GM23338 (cell line): ENCODE data around the gene OR8G1. TPM values are rescaled to one million over a fixed set of nuclear protein-coding genes. Genes with fewer than 3 reads are reported as not detected.

ENCODE experiments used
- ATAC-seq: fragments of 200-7000 bp; cut with Tn5 transposase; 3 replicates; pipeline ENCODE4 v1.9.1; 2020
- DNase-seq: peaks from one replicate; pipeline ENCODE4 v3.0.0-alpha.2; 2015; ENCODE audit warnings: low spot score
- H2AFZ ChIP-seq: fragments of 200-600 bp; sonication (generic); 2 replicates; pipeline ENCODE4 v1.8.0; 2016; ENCODE audit warnings: antibody characterized with exemption, mild to moderate bottlenecking, moderate library complexity
- H3F3A ChIP-seq: fragments of 200-600 bp; sonication (generic); replicated peaks from 2 replicates; pipeline ENCODE4 v1.8.0; 2017; ENCODE audit warnings: antibody characterized with exemption, mixed run types, low read depth
- H3K27ac ChIP-seq: fragments of 200-600 bp; sonication (generic); 2 replicates; pipeline ENCODE4 v1.6.1; 2016; ENCODE audit warnings: low read depth
- H3K27me3 ChIP-seq: fragments of 200-600 bp; sonication (generic); 2 replicates; pipeline ENCODE4 v1.8.0; 2016; ENCODE audit warnings: mild to moderate bottlenecking, mixed run types, moderate library complexity; ENCODE audit not compliant: insufficient read depth
- H3K36me3 ChIP-seq: fragments of 200-600 bp; sonication (generic); 2 replicates; pipeline ENCODE4 v1.8.0; 2016; ENCODE audit warnings: mild to moderate bottlenecking; ENCODE audit not compliant: insufficient read depth
- H3K4me1 ChIP-seq: fragments of 200-600 bp; sonication (generic); 2 replicates; pipeline ENCODE4 v1.8.0; 2016; ENCODE audit warnings: mild to moderate bottlenecking, moderate library complexity; ENCODE audit not compliant: insufficient read depth
- H3K4me2 ChIP-seq: fragments of 200-600 bp; sonication (generic); 2 replicates; pipeline ENCODE4 v1.7.1; 2017; ENCODE audit warnings: mixed run types
- H3K4me3 ChIP-seq: fragments of 200-600 bp; sonication (generic); 2 replicates; pipeline ENCODE4 v1.6.1; 2016; ENCODE audit warnings: mixed run types
- H3K79me2 ChIP-seq: fragments of 200-600 bp; sonication (generic); replicated peaks from 2 replicates; pipeline ENCODE4 v1.8.0; 2017; ENCODE audit warnings: mild to moderate bottlenecking; ENCODE audit not compliant: insufficient read depth
- H3K9me2 ChIP-seq: fragments of 200-600 bp; sonication (generic); 2 replicates; pipeline ENCODE4 v1.8.0; 2017; ENCODE audit not compliant: insufficient read depth
- H4K20me1 ChIP-seq: fragments of 200-600 bp; sonication (generic); replicated peaks from 2 replicates; pipeline ENCODE4 v1.8.0; 2017; ENCODE audit warnings: mild to moderate bottlenecking; ENCODE audit not compliant: insufficient read depth
- H3K27ac Mint-ChIP-seq: 2 replicates; pipeline ENCODE4 v1.8.0; 2020; ENCODE audit warnings: inconsistent platforms, mild to moderate bottlenecking, moderate library complexity, mixed read lengths
- H3K27me3 Mint-ChIP-seq: 3 replicates; pipeline ENCODE4 v1.8.0; 2022; ENCODE audit warnings: low read depth, mild to moderate bottlenecking, moderate library complexity, mixed read lengths, inconsistent platforms; ENCODE audit not compliant: insufficient read depth, poor library complexity
- H3K36me3 Mint-ChIP-seq: 3 replicates; pipeline ENCODE4 v1.8.0; 2021; ENCODE audit warnings: low read depth, mild to moderate bottlenecking, inconsistent platforms, moderate library complexity, mixed read lengths
- H3K4me1 Mint-ChIP-seq: 3 replicates; pipeline ENCODE4 v1.8.0; 2020; ENCODE audit warnings: mild to moderate bottlenecking, inconsistent platforms, mixed read lengths
- H3K4me3 Mint-ChIP-seq: 3 replicates; pipeline ENCODE4 v1.8.0; 2021; ENCODE audit warnings: moderate library complexity, mild to moderate bottlenecking, inconsistent platforms, mixed read lengths
- H3K9me3 Mint-ChIP-seq: 3 replicates; pipeline ENCODE4 v1.8.0; 2020; ENCODE audit warnings: moderate library complexity, mild to moderate bottlenecking, inconsistent platforms, mixed read lengths
- CREB1 ChIP-seq: fragments of 250-450 bp; sonication (Bioruptor Pico); IDR thresholded peaks from 2 replicates; pipeline ENCODE4 v1.5.0; 2020; ENCODE audit warnings: low read depth, mild to moderate bottlenecking, moderate library complexity
- EZH2 ChIP-seq: fragments of 200-600 bp; sonication (generic); IDR thresholded peaks from one replicate; pipeline ENCODE4 v1.8.0; 2017; ENCODE audit warnings: antibody characterized with exemption, mild to moderate bottlenecking, low read depth; ENCODE audit not compliant: unreplicated experiment
- EZH2phosphoT487 ChIP-seq: fragments of 200-600 bp; sonication (generic); IDR thresholded peaks from one replicate; pipeline ENCODE4 v1.8.1; 2018; ENCODE audit warnings: antibody characterized with exemption; ENCODE audit not compliant: unreplicated experiment
- JUNB ChIP-seq: IDR thresholded peaks from one replicate; pipeline ENCODE4 v1.6.1; 2016; ENCODE audit warnings: antibody characterized with exemption; ENCODE audit not compliant: unreplicated experiment
- NANOG ChIP-seq: IDR thresholded peaks from 2 replicates; pipeline ENCODE4 v1.6.1; 2016; ENCODE audit warnings: antibody characterized with exemption, borderline replicate concordance
- POLR2AphosphoS5 ChIP-seq: IDR thresholded peaks from 2 replicates; pipeline ENCODE4 v1.6.1; 2016; ENCODE audit warnings: antibody characterized with exemption, low read depth
- STAT1 ChIP-seq: IDR thresholded peaks from one replicate; pipeline ENCODE4 v1.6.1; 2016; ENCODE audit warnings: antibody characterized with exemption; ENCODE audit not compliant: unreplicated experiment
- ZNF114 ChIP-seq: fragments of 250-450 bp; sonication (Bioruptor Pico); IDR thresholded peaks from 2 replicates; pipeline ENCODE4 v1.5.0; 2020; ENCODE audit warnings: mild to moderate bottlenecking, moderate library complexity
- ZNF331 ChIP-seq: fragments of 250-450 bp; sonication (Bioruptor Pico); IDR thresholded peaks from 2 replicates; pipeline ENCODE4 v1.5.0; 2020; ENCODE audit warnings: low read depth, mild to moderate bottlenecking, moderate library complexity
- polyA plus RNA-seq: library from polyadenylated mRNA; unstranded; fragments of >200 nt; fragmentation: Nextera tagmentation; extraction: Ambion mirVana; gene quantifications from 2 replicates; pipeline ENCODE4 v1.2.1, GENCODE V29; 2016
- total RNA-seq: library from RNA; depleted of rRNA; stranded (reverse); fragments of >200 nt; shearing (Covaris generic); gene quantifications from 2 replicates; pipeline ENCODE4 v1.2.3, GENCODE V29; 2014
- TF ChIP-seq, protein P1 (sequence below): fragments of 250-450 bp; sonication (Bioruptor Pico); IDR thresholded peaks from 2 replicates; pipeline ENCODE4 v1.5.0; 2020; ENCODE audit warnings: mild to moderate bottlenecking, moderate library complexity
- TF ChIP-seq, protein P2 (sequence below): IDR thresholded peaks from 2 replicates; pipeline ENCODE4 v1.6.1; 2016; ENCODE audit warnings: antibody characterized with exemption
- TF ChIP-seq, protein P3 (sequence below): IDR thresholded peaks from one replicate; pipeline ENCODE4 v1.6.1; 2018; ENCODE audit warnings: antibody characterized with exemption; ENCODE audit not compliant: unreplicated experiment
- TF ChIP-seq, protein P4 (sequence below), 2 experiments: fragments of 200-600 bp in 1 of 2; sonication (generic) in 1 of 2; conservative IDR thresholded peaks; 2 replicates each; pipeline versions ENCODE4 v1.5.1 to v1.6.1; 2016 to 2017; ENCODE audit warnings: antibody characterized with exemption in 2 of 2, low read depth in 2 of 2, mild to moderate bottlenecking in 2 of 2, moderate library complexity in 1 of 2

OR8G1 gene
- total and polyA plus RNA-seq, 2 experiments from 2014 or later = not detected

DNA sequence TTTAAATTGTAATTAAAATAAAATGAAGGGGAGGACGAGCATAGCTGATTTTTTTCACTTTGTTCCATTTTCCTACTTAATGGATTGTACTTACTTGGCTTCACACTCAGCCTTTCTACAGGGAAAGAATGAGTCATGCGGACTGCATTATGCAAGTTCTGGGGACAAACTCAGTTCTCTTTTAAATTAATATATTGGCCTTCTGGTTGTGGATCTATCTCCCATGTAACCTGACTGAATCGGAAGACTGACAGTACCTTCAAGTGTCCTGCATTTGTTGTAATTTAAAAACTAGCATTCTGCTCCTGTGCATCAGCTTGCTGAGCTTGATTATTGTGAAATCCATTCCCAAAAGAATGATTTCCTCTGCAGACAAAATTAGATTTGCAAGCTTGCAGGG lies 60.7 kb downstream of the OR8G1 start:
- Mint-ChIP-seq H3K4me1 (peaks cover 20% of the 10 kb centered on the region), H3K36me3 (no peaks in the 10 kb centered on the region), H3K4me3 (no peak overlapping the region), H3K9me3 (no peaks in the 10 kb centered on the region), H3K27ac (no peak overlapping the region; the same call in 1 of the 2 replicates), H3K27me3 (no peaks in the 10 kb centered on the region)
- DNase-seq (no peak), ATAC-seq (no peak)
- Histone ChIP-seq H3K36me3 (no peaks in the 10 kb centered on the region), H3F3A (no peaks in the 10 kb centered on the region), H3K9me2 (no peaks in the 10 kb centered on the region), H3K4me3 (no peak overlapping the region), H3K27me3 (no peaks in the 10 kb centered on the region), H2AFZ (0 out of 2 replicates have a peak overlapping the region, but pooled peaks have one; percentile 6), H4K20me1 (no peaks in the 10 kb centered on the region), H3K79me2 (no peaks in the 10 kb centered on the region), H3K4me2 (peak overlapping the region; percentile 67), H3K4me1 (peaks cover 27% of the 10 kb centered on the region), H3K27ac (no peak overlapping the region)
- TF ChIP-seq POLR2AphosphoS5 = no peak
- TF ChIP-seq EZH2phosphoT487 = no peak
- TF ChIP-seq CREB1 = no peak
- TF ChIP-seq, protein P1, sequence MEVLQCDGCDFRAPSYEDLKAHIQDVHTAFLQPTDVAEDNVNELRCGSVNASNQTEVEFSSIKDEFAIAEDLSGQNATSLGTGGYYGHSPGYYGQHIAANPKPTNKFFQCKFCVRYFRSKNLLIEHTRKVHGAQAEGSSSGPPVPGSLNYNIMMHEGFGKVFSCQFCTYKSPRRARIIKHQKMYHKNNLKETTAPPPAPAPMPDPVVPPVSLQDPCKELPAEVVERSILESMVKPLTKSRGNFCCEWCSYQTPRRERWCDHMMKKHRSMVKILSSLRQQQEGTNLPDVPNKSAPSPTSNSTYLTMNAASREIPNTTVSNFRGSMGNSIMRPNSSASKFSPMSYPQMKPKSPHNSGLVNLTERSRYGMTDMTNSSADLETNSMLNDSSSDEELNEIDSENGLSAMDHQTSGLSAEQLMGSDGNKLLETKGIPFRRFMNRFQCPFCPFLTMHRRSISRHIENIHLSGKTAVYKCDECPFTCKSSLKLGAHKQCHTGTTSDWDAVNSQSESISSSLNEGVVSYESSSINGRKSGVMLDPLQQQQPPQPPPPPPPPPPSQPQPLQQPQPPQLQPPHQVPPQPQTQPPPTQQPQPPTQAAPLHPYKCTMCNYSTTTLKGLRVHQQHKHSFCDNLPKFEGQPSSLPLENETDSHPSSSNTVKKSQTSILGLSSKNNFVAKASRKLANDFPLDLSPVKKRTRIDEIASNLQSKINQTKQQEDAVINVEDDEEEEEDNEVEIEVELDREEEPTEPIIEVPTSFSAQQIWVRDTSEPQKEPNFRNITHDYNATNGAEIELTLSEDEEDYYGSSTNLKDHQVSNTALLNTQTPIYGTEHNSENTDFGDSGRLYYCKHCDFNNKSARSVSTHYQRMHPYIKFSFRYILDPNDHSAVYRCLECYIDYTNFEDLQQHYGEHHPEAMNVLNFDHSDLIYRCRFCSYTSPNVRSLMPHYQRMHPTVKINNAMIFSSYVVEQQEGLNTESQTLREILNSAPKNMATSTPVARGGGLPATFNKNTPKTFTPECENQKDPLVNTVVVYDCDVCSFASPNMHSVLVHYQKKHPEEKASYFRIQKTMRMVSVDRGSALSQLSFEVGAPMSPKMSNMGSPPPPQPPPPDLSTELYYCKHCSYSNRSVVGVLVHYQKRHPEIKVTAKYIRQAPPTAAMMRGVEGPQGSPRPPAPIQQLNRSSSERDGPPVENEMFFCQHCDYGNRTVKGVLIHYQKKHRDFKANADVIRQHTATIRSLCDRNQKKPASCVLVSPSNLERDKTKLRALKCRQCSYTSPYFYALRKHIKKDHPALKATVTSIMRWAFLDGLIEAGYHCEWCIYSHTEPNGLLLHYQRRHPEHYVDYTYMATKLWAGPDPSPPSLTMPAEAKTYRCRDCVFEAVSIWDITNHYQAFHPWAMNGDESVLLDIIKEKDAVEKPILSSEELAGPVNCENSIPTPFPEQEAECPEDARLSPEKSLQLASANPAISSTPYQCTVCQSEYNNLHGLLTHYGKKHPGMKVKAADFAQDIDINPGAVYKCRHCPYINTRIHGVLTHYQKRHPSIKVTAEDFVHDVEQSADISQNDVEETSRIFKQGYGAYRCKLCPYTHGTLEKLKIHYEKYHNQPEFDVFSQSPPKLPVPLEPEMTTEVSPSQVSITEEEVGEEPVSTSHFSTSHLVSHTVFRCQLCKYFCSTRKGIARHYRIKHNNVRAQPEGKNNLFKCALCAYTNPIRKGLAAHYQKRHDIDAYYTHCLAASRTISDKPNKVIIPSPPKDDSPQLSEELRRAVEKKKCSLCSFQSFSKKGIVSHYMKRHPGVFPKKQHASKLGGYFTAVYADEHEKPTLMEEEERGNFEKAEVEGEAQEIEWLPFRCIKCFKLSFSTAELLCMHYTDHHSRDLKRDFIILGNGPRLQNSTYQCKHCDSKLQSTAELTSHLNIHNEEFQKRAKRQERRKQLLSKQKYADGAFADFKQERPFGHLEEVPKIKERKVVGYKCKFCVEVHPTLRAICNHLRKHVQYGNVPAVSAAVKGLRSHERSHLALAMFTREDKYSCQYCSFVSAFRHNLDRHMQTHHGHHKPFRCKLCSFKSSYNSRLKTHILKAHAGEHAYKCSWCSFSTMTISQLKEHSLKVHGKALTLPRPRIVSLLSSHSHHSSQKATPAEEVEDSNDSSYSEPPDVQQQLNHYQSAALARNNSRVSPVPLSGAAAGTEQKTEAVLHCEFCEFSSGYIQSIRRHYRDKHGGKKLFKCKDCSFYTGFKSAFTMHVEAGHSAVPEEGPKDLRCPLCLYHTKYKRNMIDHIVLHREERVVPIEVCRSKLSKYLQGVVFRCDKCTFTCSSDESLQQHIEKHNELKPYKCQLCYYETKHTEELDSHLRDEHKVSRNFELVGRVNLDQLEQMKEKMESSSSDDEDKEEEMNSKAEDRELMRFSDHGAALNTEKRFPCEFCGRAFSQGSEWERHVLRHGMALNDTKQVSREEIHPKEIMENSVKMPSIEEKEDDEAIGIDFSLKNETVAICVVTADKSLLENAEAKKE (CRISPR knock-in tag) = no peak
- no peak for TF ChIP-seq ZNF331 (CRISPR knock-in tag)
- TF ChIP-seq NANOG = no peak
- no peak for TF ChIP-seq STAT1
- TF ChIP-seq, protein P2, sequence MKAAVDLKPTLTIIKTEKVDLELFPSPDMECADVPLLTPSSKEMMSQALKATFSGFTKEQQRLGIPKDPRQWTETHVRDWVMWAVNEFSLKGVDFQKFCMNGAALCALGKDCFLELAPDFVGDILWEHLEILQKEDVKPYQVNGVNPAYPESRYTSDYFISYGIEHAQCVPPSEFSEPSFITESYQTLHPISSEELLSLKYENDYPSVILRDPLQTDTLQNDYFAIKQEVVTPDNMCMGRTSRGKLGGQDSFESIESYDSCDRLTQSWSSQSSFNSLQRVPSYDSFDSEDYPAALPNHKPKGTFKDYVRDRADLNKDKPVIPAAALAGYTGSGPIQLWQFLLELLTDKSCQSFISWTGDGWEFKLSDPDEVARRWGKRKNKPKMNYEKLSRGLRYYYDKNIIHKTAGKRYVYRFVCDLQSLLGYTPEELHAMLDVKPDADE = no peak
- no peak for TF ChIP-seq EZH2
- no peak for TF ChIP-seq JUNB
- TF ChIP-seq ZNF114 (CRISPR knock-in tag) = no peak
- TF ChIP-seq, protein P3, sequence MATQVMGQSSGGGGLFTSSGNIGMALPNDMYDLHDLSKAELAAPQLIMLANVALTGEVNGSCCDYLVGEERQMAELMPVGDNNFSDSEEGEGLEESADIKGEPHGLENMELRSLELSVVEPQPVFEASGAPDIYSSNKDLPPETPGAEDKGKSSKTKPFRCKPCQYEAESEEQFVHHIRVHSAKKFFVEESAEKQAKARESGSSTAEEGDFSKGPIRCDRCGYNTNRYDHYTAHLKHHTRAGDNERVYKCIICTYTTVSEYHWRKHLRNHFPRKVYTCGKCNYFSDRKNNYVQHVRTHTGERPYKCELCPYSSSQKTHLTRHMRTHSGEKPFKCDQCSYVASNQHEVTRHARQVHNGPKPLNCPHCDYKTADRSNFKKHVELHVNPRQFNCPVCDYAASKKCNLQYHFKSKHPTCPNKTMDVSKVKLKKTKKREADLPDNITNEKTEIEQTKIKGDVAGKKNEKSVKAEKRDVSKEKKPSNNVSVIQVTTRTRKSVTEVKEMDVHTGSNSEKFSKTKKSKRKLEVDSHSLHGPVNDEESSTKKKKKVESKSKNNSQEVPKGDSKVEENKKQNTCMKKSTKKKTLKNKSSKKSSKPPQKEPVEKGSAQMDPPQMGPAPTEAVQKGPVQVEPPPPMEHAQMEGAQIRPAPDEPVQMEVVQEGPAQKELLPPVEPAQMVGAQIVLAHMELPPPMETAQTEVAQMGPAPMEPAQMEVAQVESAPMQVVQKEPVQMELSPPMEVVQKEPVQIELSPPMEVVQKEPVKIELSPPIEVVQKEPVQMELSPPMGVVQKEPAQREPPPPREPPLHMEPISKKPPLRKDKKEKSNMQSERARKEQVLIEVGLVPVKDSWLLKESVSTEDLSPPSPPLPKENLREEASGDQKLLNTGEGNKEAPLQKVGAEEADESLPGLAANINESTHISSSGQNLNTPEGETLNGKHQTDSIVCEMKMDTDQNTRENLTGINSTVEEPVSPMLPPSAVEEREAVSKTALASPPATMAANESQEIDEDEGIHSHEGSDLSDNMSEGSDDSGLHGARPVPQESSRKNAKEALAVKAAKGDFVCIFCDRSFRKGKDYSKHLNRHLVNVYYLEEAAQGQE = no peak
- TF ChIP-seq, protein P4, sequence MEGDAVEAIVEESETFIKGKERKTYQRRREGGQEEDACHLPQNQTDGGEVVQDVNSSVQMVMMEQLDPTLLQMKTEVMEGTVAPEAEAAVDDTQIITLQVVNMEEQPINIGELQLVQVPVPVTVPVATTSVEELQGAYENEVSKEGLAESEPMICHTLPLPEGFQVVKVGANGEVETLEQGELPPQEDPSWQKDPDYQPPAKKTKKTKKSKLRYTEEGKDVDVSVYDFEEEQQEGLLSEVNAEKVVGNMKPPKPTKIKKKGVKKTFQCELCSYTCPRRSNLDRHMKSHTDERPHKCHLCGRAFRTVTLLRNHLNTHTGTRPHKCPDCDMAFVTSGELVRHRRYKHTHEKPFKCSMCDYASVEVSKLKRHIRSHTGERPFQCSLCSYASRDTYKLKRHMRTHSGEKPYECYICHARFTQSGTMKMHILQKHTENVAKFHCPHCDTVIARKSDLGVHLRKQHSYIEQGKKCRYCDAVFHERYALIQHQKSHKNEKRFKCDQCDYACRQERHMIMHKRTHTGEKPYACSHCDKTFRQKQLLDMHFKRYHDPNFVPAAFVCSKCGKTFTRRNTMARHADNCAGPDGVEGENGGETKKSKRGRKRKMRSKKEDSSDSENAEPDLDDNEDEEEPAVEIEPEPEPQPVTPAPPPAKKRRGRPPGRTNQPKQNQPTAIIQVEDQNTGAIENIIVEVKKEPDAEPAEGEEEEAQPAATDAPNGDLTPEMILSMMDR (conservative IDR thresholded peaks at IDR 0.05; ENCODE audit: low read depth in 2 of 2) = no peak
